ENCODE measurements around the gene PTTG2.

Gene PTTG2

DNA sequence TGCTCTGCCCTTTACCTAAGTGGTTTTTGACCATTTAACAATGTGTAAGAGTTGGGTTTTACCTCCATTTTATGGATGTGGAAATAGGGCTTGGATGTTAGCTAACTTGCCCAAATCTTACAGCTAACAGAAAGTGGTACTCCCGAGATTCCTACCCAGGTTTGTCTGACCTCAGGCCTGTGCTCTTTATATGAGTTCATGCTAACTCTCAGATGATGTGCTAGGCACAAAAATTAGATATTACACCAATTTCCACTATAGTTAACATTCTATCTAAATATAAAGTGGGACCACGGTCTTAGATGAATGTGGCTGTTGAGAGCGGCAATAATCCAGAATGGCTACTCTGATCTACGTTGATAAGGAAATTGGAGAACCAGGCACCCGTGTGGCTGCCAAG, at the start of gene PTTG2:
TSS of gene PTTG2 (plus strand) at position 301 of the 400 bp plus-strand sequence. CDS start at position 338, 37 bp downstream.
- Histone ChIP-seq H3K79me2 (ENCODE audit: insufficient read depth, low read length) (no peaks in the 10 kb centered on the region), H2AFZ (ENCODE audit: low read length) (no peak within 1 kb of the TSS), H3K9me3 (ENCODE audit: insufficient read depth, low read depth, low read length) (no peaks in the 10 kb centered on the region), H3K9me2 (replicated peaks; ENCODE audit: low read depth, low read length) (no peaks in the 10 kb centered on the region), H3F3A (ENCODE audit: low read depth) (no peaks in the 10 kb centered on the region), H4K20me1 (ENCODE audit: insufficient read depth, low read length, poor library complexity, severe bottlenecking) (no peaks in the 10 kb centered on the region), H3K27me3 (ENCODE audit: insufficient read depth, low read length, poor library complexity, severe bottlenecking) (no peaks in the 10 kb centered on the region), H3K4me3 (ENCODE audit: low read length, poor library complexity, severe bottlenecking) (no peak within 1 kb of the TSS), H3K4me1 (ENCODE audit: insufficient read depth, low read length, poor library complexity, severe bottlenecking) (no peaks in the 10 kb centered on the region), H3K36me3 (ENCODE audit: insufficient read depth, low read length) (no peaks in the 10 kb centered on the region), H3K4me2 (ENCODE audit: low read depth, low read length, poor library complexity, severe bottlenecking) (no peak within 1 kb of the TSS), H3K9ac (ENCODE audit: low read depth, low read length, poor library complexity, severe bottlenecking) (no peak within 1 kb of the TSS)
- TF ChIP-seq, protein P1, sequence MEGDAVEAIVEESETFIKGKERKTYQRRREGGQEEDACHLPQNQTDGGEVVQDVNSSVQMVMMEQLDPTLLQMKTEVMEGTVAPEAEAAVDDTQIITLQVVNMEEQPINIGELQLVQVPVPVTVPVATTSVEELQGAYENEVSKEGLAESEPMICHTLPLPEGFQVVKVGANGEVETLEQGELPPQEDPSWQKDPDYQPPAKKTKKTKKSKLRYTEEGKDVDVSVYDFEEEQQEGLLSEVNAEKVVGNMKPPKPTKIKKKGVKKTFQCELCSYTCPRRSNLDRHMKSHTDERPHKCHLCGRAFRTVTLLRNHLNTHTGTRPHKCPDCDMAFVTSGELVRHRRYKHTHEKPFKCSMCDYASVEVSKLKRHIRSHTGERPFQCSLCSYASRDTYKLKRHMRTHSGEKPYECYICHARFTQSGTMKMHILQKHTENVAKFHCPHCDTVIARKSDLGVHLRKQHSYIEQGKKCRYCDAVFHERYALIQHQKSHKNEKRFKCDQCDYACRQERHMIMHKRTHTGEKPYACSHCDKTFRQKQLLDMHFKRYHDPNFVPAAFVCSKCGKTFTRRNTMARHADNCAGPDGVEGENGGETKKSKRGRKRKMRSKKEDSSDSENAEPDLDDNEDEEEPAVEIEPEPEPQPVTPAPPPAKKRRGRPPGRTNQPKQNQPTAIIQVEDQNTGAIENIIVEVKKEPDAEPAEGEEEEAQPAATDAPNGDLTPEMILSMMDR (conservative IDR thresholded peaks at IDR 0.05; ENCODE audit: low read length) = no peak
- TF ChIP-seq EZH2phosphoT487 (IDR thresholded peaks at IDR 0.05; ENCODE audit: borderline replicate concordance) = no peak

DNA sequence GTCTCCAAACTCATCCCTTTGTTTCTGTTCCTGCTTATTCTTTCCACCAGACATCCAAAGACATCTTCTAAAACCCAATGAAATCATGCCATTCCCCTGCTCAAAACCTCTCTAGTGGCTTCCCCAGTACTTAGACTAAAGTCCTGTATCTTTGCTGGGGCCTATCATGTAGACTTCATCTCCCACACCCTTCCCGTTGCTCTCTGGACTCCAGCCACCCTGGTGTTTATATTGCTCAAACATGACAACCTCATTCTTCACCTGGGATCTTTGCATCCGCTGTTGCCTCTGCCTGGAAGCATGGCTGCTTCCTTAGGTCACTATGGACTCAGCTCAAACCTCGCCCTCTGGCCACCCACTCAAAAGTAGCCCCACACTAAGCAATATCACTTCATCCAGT, 45.7 kb upstream of the PTTG2 start:
- no peaks in the 10 kb centered on the region for H3K4me1 ChIP-seq (ENCODE audit: insufficient read depth, low read length, poor library complexity, severe bottlenecking)
- H3K27me3 ChIP-seq (ENCODE audit: insufficient read depth, low read length, poor library complexity, severe bottlenecking) = no peaks in the 10 kb centered on the region
- H3K9me3 ChIP-seq (ENCODE audit: insufficient read depth, low read depth, low read length) = no peaks in the 10 kb centered on the region
- TF ChIP-seq, protein P1 (conservative IDR thresholded peaks at IDR 0.05; ENCODE audit: low read length) = no peak
- no peak for TF ChIP-seq EZH2phosphoT487 (IDR thresholded peaks at IDR 0.05; ENCODE audit: borderline replicate concordance)
- no peaks in the 10 kb centered on the region for H3K9me2 ChIP-seq (replicated peaks; ENCODE audit: low read depth, low read length)
- H4K20me1 ChIP-seq (ENCODE audit: insufficient read depth, low read length, poor library complexity, severe bottlenecking) = no peaks in the 10 kb centered on the region
- no peak overlapping the region for H2AFZ ChIP-seq (ENCODE audit: low read length)
- H3K36me3 ChIP-seq (ENCODE audit: insufficient read depth, low read length) = peaks cover 4% of the 10 kb centered on the region; the same call in 1 of the 2 replicates
- H3K4me2 ChIP-seq (ENCODE audit: low read depth, low read length, poor library complexity, severe bottlenecking) = no peak overlapping the region
- H3K9ac ChIP-seq (ENCODE audit: low read depth, low read length, poor library complexity, severe bottlenecking) = no peak overlapping the region
- H3K4me3 ChIP-seq (ENCODE audit: low read length, poor library complexity, severe bottlenecking) = no peak overlapping the region
- H3K79me2 ChIP-seq (ENCODE audit: insufficient read depth, low read length) = peaks cover 40% of the 10 kb centered on the region; the same call in 1 of the 2 replicates
- H3F3A ChIP-seq (ENCODE audit: low read depth) = no peaks in the 10 kb centered on the region

DNA sequence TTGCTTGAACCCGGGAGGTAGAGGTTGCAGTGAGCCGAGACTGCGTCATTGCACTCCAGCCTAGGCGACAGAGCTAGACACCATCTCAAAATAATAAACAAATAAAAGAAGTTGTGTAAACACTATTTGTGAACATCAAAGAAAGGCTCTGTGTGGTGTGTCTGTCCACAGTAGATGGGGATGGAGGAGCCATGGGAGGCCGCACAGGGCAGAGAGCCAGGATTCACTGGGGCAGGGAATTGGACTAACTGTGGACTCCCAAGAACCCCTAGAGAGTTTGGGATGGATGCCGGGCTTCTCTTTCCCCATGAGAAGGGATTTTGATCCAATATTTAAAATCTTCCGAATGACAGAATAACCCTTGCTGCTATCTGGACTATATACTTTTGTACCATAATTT, 42.8 kb upstream of the PTTG2 start:
- no peak for TF ChIP-seq EZH2phosphoT487 (IDR thresholded peaks at IDR 0.05; ENCODE audit: borderline replicate concordance)
- TF ChIP-seq, protein P1 (conservative IDR thresholded peaks at IDR 0.05; ENCODE audit: low read length) = no peak
- no peaks in the 10 kb centered on the region for H3K27me3 ChIP-seq (ENCODE audit: insufficient read depth, low read length, poor library complexity, severe bottlenecking)
- H3K9me2 ChIP-seq (replicated peaks; ENCODE audit: low read depth, low read length) = no peaks in the 10 kb centered on the region
- H3K4me2 ChIP-seq (ENCODE audit: low read depth, low read length, poor library complexity, severe bottlenecking) = no peak overlapping the region
- H3K4me1 ChIP-seq (ENCODE audit: insufficient read depth, low read length, poor library complexity, severe bottlenecking) = no peaks in the 10 kb centered on the region
- no peaks in the 10 kb centered on the region for H3F3A ChIP-seq (ENCODE audit: low read depth)
- H3K36me3 ChIP-seq (ENCODE audit: insufficient read depth, low read length) = peaks cover 4% of the 10 kb centered on the region; the same call in 1 of the 2 replicates
- no peak overlapping the region for H3K9ac ChIP-seq (ENCODE audit: low read depth, low read length, poor library complexity, severe bottlenecking)
- no peak overlapping the region for H3K4me3 ChIP-seq (ENCODE audit: low read length, poor library complexity, severe bottlenecking)
- no peak overlapping the region for H2AFZ ChIP-seq (ENCODE audit: low read length)
- H4K20me1 ChIP-seq (ENCODE audit: insufficient read depth, low read length, poor library complexity, severe bottlenecking) = no peaks in the 10 kb centered on the region
- H3K79me2 ChIP-seq (ENCODE audit: insufficient read depth, low read length) = peaks cover 27% of the 10 kb centered on the region; the same call in 1 of the 2 replicates
- H3K9me3 ChIP-seq (ENCODE audit: insufficient read depth, low read depth, low read length) = no peaks in the 10 kb centered on the region

All from Loucy (cell line).